Activated CD4-positive, CD25-positive, alpha-beta regulatory T cell (primary cell): ENCODE data around the gene CRABP2.
A peak's percentile ranks its signal among the peaks of the same experiment; 100 is the strongest.

ENCODE experiments used
- DNase-seq, 4 experiments: peaks; one replicate each; lab custom pipeline; 2025; lab: John Stamatoyannopoulos, UW

The CRABP2 gene

GRCh38 chr1:156690675-156691036 lies 14.7 kb downstream of the CRABP2 start:
- no peak for DNase-seq

- DNase-seq: no peak
Measured at GRCh38 chr1:156689953-156690674, 15.3 kb downstream of the CRABP2 start.

GRCh38 chr1:156689035-156689952 lies 16.1 kb downstream of the CRABP2 start:
- DNase-seq: peak; percentile 38 to 62 (median 48)

GRCh38 chr1:156684227-156684782 lies 21.1 kb downstream of the CRABP2 start:
- DNase-seq: no peak

- no peak for DNase-seq
Measured at GRCh38 chr1:156682166-156682890, 23.1 kb downstream of the CRABP2 start.

GRCh38 chr1:156681196-156681960 lies 24.0 kb downstream of the CRABP2 start:
- DNase-seq: no peak

GRCh38 chr1:156680056-156680455 lies 25.3 kb downstream of the CRABP2 start:
- DNase-seq: no peak

GRCh38 chr1:156677616-156678596 lies 27.5 kb downstream of the CRABP2 start:
- DNase-seq: no peak

GRCh38 chr1:156676820-156677615 lies 28.4 kb downstream of the CRABP2 start, which contains the start of gene NES:
NES (minus strand) TSS chr1:156677407; CDS start chr1:156677264, 143 bp downstream.
- DNase-seq: no peak

GRCh38 chr1:156676114-156676819 lies 29.1 kb downstream of the CRABP2 start:
- no peak for DNase-seq

- no peak for DNase-seq
Measured at GRCh38 chr1:156675210-156676113, 29.9 kb downstream of the CRABP2 start.

GRCh38 chr1:156673387-156674121 lies 31.8 kb downstream of the CRABP2 start:
- no peak for DNase-seq

- no peak for DNase-seq
Measured at GRCh38 chr1:156671804-156672203, 33.6 kb downstream of the CRABP2 start.

GRCh38 chr1:156670791-156671190 lies 34.6 kb downstream of the CRABP2 start:
- DNase-seq: no peak

- DNase-seq: no peak
Measured at GRCh38 chr1:156670359-156670758, 35.0 kb downstream of the CRABP2 start.

- no peak for DNase-seq
Measured at GRCh38 chr1:156669794-156670193, 35.6 kb downstream of the CRABP2 start.
